HG02763 (cell line): ENCODE data around the gene GUK1.
"Not testable (repeated sequence)": the region's sequence is repeated elsewhere in the genome, so short reads cannot be mapped to it uniquely, and the experiment has no call there.

Experiments used
- ATAC-seq: cut with Tn5 transposase; IDR thresholded peaks from one replicate; pipeline ENCODE4 v1.9.1; 2021; ENCODE audit warnings: mild to moderate bottlenecking, moderate library complexity; ENCODE audit not compliant: unreplicated experiment

GUK1 gene

DNA sequence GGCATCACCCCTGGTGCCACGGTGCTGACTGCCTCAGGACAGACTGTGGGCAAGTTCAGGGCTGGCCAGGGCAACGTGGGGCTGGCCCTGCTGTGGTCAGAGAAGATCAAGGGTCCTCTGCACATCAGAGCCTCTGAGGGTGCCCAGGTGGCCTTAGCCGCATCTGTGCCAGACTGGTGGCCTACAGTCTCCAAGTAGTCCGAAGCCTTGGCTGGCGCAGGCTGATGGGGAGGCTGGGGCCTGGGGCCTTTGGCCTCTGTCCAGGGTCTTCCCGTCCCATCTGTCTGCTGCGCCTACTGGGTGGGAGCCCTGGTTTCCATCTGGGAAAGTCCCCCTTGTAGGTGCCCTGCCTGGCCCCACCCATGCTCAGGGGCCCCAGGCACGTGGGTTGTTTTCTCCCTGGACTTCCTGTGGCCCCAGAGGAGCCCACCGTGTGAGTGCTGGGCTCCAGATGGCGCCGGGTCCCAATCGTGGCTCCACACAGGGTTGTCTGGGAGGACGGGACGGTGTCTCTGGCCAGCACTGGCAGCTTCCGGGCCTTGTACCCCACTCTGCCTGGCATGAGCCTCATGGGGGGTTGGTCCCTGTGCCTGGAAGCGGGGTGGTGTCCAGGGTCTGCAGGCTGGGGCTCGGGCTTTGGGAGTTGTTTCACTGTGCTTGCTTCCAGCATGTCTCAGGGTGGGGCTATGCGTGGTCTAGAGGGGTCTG is 35.4 kb downstream of the GUK1 start:
- ATAC-seq: no peak

DNA sequence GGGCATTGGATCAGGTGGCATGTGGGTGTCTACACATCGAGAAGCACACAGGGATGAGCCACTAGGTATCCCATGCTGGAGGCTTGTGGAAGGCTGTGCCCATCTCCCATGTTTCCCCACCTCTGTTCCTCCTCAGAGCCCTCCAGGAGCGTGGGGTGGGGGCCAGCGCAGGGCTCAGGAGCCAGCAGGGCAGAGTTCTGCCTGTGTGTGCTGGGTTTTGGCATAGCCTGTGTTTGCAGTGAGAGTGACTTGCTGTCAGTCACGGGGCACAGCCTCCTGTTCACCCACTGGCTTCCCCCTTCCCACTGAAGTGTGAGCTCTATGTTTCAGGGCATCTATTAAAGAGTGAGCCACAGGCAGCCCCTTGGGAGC is 35.9 kb downstream of the GUK1 start:
- no peak for ATAC-seq

- no peak for ATAC-seq
Measured at GRCh38 chr1:228176461-228177182, 36.5 kb downstream of the GUK1 start.

DNA sequence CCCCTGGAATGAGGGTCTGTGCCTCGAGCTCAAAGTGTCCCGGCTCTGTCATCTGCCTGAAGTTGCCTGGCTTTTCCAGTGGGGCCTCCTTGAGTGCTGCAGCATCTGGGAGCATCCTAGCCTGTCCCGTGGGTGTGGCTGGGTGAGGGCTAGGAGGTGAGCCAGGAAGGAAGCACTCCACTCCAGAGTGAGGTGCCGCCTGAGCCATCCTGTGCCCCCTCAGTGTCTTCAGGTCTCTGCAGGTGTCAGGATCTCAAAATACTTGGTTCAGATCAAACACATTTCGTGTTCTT is 37.0 kb downstream of the GUK1 start:
- ATAC-seq: no peak

DNA sequence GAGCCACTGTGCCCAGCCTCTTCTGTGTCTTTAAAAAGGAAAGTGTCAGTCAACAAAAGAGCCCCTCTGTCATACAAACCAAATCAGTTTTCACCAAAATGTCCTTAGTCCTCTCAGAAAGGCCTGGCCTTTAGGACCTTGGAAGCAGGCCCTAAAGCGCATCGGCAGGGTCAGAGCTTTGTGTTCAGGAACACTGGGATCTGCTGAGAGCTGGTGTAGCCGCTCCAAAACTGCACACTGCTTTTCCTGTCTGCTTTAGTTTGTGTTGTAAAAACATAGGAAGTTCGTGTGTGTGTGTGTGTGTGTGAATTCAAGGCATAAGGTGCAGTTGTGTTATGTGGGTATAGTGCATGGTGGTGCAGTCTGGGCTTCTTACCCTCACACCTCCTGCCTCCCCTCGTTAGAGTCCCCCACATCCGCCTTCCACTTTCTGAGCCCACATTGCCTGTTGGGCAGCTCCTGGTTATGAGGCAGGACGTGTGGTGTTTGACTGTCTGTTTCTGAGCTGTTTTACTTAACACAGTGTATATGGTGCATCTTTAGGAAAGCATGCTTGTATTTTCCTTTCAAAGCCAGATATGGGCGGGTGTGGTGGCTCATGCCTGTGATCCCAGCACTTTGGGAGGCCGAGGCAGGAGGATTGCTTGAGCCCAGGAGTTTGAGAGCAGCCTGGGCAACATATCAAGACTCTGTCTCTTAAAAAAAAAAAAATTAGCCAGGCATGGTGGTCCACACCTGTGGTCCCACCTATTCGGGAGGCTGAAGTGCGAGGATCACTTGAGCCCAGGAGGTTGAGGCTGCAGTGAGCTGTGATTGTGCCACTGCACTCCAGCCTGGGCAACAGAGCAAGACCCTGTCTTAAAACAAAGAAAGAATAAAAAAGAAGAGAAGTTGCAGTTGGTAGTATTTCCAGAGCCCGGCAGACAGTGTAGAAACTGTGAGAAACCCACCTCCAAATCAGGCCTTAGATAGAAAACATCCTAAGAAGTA is 37.9 kb downstream of the GUK1 start:
- no peak for ATAC-seq

DNA sequence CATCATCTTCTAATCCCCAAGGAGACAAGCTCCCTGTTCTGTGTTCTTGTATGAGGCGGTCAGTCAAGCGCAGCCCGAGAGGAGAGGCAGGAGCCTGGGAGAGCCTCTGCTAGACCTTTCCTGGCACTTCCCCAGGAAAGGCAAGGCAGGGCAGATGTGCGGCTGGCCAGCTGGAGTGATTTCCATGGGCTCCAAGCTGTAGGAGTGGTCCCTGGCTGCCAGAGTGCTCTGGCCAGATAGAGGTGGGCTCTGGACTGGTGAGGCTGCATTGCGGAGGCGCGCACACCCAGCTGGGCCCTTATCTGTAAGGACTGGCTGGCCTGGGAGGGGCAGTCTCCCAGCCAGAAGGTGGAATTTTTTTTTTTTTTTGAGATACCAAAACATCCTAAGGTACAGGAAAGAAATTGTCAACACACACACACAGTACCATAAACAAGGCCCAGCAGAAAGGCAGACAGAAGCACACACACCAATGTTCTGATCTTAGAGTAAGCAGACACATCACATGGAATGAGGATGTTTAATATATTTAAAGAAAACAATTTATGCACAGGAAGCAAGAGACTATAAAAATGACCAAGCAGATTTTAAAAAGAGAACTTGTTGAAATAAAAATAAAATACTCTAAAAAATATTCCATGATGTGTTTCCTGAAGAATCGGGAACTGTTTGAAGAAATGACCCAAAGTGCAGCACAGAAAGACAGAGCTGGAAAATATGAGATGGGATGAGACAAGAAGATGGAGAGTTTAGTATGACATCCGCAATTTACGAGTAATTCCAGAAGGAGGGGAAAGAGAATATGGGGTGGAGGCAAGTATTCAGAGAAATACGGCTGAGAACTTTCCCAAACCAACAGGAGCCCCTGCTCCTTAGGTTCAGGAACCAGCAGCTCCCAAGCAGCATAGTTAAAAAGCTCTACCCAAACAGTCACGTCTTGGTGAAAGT is 38.9 kb downstream of the GUK1 start:
- ATAC-seq: no peak

DNA sequence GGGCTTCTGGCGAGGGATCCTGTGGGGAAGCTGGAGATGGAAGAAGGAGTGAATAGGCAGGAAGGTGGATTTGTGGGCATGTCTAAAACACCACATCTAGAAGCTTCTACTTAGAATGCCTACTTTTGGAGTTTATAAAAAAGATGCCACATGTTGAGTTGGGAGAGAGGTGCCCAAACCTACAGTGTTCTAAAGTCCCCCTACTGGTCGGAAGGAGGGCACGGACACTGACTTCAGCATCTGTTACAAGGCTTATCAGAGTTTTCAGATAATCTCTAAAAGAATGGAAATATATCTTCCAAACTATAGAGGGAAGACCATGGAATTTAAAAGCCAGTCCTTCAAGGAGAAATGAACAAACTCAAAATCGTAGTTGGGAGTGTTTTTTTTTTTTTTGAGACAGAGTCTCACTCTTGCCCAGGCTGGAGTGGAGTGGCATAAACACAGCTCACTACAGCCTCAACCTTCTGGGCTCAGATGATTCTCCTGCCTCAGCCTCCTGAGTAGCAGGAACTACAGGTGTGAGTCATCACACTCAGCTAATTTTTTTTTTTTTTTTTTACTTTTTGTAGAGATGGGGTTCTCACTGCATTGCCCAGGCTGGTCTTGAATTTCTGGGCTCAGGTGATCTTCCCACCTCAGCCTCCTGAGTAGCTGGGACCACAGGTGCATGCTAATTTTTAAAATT is 40.3 kb downstream of the GUK1 start:
- no peak for ATAC-seq

- ATAC-seq: no peak
Measured at GRCh38 chr1:228180959-228181644, 41.0 kb downstream of the GUK1 start.

DNA sequence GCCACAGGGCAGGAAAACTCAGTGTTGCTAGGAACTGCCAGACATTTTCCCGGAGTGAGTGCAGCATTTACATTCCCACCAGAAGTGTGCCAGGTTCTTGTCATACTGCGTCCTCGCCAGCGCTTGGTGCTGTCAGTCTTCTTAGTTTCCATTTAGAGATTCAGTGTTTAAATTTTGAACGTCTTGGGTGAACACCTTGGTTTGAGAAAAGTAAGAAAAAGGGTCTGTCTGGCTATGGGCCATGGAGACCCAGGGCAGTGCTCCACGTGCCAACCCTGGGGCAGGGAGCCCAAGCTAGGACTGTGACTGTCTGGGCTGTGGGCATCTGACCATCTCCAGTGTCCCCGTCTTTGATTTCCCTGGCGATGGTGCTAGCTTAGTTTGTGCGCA is 41.6 kb downstream of the GUK1 start:
- no peak for ATAC-seq

DNA sequence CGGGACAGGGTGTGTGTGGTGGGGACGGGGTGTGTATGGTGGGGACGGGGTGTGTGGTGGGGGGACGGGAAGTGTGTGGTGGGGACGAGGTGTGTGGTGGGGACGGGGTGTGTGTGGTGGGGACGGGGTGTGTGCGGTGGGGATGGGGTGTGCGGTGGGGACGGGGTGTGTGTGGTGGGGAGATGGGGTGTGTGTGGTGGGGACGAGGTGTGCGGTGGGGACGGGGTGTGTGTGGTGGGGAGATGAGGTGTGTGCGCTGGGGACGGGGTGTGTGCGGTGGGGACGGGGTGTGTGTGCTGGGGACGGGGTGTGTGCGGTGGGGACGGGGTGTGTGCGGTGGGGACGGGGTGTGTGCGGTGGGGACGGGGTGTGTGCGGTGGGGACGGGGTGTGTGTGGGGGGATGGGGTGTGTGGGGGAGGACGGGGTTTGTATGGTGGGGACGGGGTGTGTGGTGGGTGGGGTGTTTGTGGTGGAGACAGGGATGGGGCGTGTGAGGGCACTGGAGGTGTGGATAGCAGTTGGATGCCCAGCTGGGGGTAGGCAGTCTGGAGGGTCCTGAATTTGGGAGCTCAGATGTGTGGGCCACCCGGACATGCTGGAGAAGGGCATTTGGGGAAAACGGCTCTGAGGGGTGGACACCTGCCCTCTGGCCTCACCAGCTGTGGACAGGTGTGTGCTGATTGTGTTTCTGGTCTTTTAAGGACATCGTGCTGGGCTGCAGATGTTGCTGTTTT is 42.4 kb downstream of the GUK1 start:
- no peak for ATAC-seq

- no peak for ATAC-seq
Measured at GRCh38 chr1:228184152-228184551, 44.1 kb downstream of the GUK1 start.

- no peak for ATAC-seq
Measured at GRCh38 chr1:228185641-228185965, 45.5 kb downstream of the GUK1 start.

- ATAC-seq: not testable (repeated sequence)
Measured at GRCh38 chr1:228188249-228188648, 48.2 kb downstream of the GUK1 start.

DNA sequence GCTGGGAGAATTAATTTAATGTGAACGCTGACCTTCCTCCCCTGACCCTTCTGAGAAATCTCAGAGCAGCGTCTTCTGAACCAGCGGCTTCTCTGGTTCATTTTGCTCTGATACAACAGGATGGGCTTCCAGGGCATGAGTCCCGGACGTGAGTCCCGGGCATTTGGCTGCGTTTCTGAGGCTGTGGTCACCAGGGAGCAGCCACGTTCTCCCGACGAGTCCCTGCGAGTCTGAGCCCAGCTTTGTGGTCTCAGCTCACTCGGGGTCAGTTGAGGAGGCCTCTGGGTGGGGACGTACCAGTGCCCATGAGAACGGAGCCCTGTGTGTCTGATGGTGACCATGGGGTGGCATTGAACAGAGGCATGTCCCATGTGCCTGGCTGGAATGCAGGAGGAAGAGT is 50.1 kb downstream of the GUK1 start:
- ATAC-seq: no peak

GRCh38 chr1:228190778-228191177 is 50.7 kb downstream of the GUK1 start:
- ATAC-seq: no peak

DNA sequence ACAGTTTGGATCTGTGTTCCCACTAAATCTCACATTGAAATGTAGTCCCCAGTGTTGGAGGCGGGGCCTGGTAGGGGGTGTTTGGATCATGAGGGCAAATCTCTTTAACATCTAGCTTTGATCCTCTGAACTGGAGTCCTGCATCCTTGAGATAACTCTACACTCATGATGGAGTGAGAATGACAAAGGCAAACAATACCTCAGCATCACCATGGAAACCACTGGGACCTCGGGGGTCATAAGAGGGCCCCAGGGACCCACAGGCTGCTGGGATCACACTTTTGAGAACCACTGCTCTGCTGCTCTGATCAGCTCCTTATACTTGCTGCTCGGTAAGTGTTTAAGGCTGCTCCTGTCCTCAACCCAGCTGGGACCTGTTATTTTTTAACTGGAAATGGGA is 54.4 kb downstream of the GUK1 start:
- no peak for ATAC-seq

DNA sequence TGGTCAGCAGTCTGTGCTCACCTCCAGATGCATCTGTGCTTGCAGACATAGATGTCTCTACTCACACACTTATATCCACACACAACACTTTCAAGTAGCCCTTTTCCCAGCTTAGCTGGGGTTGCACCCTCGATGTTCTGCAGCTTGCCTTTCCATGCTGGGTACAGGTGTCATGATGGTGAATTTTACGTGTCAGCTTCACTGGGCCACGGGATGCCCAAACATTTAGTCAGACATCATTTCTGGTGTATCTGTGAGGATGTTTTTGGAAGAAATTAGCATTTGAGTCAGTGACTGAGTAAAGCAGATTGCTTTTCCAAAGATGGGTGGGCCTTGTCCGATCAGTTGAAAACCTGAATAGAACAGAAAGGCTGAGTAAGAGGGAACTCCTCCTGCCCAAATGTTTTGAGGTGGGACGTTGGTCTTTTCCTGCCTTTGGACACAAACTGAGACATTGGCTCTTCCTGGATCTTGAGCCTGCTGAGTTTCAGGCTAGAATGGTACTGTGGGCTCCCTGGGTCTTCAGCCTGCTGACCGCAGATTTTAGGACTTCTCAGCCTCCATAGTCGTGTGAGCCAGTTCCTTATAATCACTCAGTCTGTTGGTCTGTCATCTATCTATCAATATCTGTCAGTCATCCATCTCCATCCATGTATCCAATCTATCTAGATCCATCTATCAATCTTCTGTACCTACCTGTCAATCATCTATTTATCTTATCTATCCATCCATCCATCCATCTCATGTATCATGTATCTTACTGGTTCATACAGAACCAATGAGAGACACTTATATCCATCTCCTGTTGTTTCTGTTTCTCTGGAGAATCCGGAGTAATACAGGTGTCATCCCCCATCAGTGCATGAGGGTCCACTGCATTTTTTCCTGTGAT is 55.1 kb downstream of the GUK1 start:
- no peak for ATAC-seq

GRCh38 chr1:228197555-228198147 is 57.6 kb downstream of the GUK1 start:
- no peak for ATAC-seq
